Stomach (tissue), 4 donors: ENCODE data around the gene ADAM19.

Experiments
- CTCF ChIP-seq, 7 experiments: fragments of 450-650 bp in 4 of 7; fragments of 200-600 bp in 3 of 7; sonication (generic) in 3 of 7; IDR thresholded peaks; one replicate each; pipeline ENCODE4 v1.5.1; 2016 to 2019; ENCODE audit warnings: antibody characterized with exemption in 7 of 7, control low read depth in 2 of 7, mild to moderate bottlenecking in 1 of 7
- EP300 ChIP-seq: sonication (generic); formaldehyde crosslinking; IDR thresholded peaks from one replicate; pipeline ENCODE4 v1.6.1; 2017; ENCODE audit warnings: antibody characterized with exemption
- POLR2A ChIP-seq, 4 donors: fragments of 450-650 bp; IDR thresholded peaks; one replicate each; pipeline ENCODE4 v1.6.1; 2016; ENCODE audit warnings: antibody characterized with exemption in 4 of 4, control low read depth in 2 of 4, mild to moderate bottlenecking in 1 of 4, moderate library complexity in 1 of 4

- TF ChIP-seq POLR2A (IDR thresholded peaks at IDR 0.05) (no peak), CTCF (IDR thresholded peaks at IDR 0.05) (no peak), EP300 (no peak)
These were observed 105.9 kb downstream of the ADAM19 start for GRCh38 chr5:157469687-157470086.
